Measurements from ENCODE around the gene PRKACB.

Gene PRKACB

DNA sequence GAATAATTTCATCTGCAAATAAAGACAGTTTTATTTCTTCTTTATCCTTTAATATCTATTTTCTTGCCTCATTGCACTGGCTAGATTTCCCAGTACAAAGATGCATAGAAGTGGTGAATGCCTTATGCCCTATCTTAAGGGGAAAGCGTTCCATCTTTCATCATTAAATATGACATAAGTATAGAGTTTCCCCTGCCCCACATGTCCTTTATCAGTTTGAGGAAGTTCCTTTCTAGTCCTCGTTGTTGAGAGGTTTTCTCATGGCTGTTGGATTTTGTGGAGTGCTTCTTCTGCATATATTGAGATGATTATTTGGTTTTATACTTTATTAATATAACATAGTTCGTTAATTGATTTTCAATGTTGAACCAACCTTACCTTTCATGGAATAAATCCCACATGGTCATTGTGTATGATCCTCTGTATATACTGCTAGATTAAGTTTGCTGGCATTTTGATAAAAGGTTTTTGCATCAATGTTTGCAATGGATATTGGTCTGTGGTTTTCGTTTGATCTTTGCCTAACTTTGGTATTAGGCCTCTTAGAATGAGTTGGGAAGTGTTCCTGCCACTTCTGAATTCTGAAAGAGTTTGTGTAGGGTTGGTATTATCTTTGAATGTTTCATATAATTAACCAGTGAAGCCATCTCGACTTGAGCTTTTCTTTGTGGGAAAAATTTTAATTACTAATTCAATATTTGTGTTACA lies 15.6 kb downstream of the PRKACB start:
- DNase-seq: no peak

DNA sequence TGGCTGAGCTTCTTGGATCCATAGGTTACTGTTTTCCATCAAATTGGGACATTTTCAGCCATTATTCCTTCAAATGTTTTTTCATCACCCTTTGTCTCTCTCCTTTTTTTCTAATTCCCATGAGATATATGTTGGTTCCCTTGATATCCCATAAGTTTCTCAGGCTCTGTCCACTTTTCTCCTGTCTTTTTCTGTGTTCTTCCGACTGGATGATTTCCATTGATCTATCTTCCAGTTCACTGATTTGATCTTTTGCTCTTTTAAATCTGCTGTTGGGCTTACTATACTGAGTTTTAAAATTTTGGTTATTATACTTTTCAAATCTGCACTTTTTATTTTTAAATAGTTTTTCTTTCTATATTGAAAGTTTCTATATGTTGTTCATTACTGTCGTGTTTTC lies 18.2 kb downstream of the PRKACB start:
- no peak for DNase-seq

DNA sequence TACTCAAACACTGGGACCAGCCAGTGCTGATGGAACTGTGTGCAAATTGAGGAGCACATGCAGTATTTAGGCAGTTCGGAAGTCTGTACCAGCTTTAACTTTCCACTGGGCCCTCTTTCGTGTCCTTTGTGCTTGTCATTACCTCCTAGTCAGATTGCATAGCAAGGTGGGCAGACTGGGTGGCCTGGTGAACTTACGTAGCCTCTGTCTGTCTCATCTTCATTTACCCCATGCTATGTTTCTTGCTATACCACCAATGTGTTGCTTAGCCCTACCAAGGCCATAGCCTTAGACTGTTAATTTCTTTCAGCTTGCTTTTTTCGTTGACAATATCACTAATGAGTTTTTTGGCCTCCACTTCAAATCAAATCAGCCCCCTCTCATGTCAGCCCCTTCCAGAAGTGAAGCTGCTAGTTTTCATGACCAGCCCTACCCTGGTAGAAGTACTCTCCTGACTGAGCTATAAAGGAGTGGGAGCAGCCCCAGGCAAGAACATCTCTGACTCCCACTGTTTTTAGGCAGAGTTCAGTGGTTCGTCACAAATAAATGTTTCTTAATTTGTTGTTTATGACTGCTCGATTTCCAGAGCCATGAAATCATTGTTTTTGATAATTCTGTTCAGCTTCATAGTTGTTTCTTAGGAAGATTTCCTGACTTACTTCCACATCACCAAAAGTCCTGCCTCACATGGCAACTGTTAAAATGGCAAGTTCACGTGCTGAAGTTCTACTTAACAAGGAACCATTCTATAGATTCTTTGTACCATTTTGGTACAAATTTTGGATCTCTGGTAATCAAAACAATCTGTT lies 19.3 kb downstream of the PRKACB start:
- no peak for DNase-seq

DNA sequence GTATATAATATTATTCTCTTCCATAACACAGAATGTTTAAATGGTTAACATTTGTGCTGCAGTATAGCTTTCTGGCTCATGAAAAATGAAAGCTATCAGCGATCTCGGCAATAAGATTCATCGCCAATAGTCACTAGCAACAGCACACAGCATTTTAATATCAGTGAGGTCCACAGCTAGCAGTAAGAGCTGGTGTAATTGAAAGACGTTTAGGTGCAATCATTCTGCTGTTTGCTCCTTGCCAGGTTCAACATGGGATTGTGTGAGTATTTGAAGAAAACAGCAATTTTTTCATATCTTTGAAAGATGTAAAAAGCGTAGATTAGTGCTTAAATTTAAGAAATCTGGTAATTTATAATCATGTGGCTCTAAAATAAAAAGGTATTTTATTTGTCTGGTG lies 20.1 kb downstream of the PRKACB start:
- DNase-seq: no peak

DNA sequence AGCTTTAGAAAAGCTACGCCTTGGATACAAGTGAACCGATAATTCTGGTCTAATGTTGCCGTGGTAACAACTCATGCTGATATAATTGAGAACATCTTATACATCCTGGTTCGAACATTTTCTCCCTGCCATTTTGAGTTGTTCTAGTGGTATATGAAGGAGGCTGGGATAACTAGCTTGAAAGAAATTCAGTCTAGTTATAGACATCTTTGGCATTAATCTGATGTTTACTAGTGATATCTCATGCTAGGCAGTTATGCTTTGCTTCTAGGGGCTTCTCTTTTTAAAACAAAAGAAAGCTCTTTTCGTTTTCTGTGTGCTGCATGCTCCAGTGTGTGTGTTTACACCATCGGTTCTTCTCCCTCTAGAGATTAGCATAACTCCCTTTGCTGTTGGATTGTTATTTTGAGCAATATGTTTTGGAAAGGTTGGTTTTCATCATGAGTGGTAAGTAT lies 20.5 kb downstream of the PRKACB start:
- DNase-seq: no peak

DNA sequence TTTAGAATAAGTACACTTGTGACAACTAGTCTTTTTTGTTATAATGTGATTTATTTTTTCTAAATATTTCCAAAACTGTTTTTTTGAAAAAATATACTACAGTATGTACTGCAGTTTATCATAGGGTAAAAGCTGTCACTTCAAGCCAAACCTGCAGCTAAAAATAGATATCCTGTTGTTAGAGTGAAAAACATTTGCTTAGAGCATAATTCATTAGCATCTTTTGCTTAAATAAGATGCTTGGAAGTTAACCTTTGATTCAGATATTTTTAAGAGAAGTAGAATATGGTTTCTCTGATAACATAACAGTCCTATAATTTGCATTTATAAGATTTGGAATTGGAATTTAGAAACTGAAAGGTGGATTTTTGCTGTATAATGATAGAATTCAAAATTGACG lies 21.5 kb downstream of the PRKACB start:
- no peak for DNase-seq

DNA sequence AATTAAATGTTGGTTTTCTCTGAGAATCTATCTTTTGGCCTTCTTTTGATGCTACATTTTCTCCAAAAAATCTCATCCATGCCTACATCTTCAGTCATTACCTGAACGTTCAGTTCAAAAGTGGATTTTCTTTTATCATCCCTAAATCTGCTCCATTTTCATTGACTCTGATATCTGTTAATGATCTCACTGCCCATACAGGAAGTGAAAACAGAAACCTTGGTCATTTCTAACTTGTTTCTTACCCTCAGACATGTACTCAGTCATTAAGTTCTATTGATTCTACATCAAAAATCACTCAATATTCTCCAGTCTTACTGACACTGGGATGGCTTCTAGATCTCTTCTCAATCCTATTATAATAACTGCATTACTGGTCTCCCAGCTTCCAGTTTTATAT lies 22.7 kb downstream of the PRKACB start:
- DNase-seq: no peak

DNA sequence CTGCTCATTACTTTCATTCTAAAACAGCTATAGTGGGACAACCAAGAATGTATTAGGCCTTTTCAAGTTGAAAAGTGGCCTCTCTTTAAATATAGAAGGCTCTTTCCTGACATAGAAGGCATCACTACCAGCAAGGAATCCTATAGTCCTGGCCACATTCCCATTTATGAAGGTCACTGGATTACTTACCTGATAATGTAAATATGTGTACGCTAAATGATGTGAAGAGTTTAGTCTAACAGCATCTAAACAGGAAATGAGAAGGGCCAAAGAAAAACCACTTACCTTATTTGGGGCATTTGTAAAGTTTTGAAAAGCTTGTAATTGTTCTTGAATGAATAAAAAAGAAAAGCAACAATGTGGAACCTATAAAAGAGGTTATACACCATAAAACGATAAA lies 24.7 kb downstream of the PRKACB start:
- DNase-seq: no peak

DNA sequence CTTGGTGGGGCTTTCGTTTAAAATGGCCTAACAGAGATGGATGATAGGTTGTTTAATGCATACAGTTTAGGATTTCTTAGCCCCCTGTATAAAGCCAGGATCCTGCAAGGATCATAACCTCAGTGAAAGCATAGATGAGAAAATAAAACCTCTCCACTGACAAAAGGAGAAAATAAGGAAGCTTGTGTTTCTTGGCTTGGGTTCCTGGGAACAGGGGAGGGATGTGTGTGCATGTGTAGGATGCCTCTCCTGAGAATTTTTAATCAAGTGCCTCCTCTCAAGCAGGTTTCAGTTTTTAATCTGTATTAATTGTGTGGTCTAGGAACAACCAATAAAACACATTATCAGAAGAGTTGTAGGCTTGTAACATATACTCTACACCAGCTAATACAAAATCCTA lies 26.1 kb downstream of the PRKACB start:
- no peak for DNase-seq

DNA sequence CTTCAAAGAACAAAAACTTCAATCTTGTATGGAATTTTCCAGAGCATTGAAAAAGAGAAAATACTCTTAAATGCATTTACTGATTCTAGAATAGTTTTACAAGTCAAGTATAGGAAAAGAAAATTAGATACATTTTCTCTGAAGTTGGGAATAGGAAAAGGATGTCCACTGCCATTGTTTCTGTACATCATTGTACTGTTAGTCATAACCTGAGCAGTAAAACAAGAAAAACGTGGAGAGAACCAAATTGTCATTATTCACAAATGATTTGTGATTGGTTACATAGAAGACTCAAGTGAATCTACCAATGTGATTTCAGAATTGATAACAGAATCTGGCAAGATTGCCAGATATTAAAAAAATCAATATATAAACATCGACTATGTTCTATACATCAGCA lies 27.4 kb downstream of the PRKACB start:
- no peak for DNase-seq

DNA sequence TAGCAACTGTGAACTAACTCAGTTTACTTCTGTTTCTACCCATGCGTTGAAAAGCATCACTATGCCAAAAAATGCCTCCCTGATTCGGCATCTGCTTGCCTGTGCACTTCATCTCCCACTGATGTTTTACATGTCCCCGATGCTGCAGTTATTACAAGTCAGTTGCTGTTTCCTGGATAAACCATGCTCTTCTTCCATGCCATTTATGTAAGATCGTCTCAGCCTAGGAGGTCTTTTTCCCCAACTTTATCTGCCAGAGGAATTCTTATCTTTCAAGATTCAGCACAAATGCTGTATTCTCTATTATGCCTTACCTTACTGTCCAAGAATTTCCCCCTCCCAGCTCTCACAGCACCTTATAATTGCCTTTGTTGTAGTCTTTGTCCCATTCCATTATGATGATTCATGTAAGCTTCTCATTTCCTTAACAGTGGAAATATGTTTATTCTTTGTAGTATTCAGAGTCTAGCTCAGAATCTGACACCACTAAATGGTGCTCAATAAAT lies 30.0 kb downstream of the PRKACB start:
- no peak for DNase-seq

DNA sequence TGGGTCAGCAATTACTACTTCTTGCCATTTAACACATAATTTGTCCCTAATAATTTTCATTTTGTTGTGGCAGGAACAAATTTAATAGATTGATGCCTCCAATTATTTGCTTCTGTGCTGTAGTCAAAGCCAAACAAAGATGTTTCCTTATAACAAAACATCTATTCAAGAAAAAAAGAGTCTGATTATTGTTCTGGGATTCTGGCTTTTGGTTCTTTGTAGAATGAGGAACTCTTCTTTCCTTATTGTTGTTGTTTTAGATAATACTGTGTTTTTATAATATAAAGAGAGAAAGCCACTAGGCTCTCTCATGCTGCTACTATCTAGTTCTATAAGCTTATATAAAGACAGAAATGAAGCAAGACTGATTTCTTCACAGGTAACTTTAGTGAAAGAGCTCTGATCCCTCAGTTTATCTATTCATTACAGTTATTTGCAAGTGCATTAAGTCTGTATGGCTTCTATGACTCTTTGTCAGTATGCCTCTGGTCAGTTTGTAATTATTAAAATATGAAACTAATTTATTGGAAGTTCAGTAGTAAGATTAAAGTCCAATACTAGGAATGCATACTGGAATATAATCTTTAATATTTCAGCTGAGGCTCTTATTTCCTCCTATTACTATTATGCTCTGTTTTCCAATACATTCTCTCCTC lies 37.4 kb downstream of the PRKACB start:
- DNase-seq: no peak

DNA sequence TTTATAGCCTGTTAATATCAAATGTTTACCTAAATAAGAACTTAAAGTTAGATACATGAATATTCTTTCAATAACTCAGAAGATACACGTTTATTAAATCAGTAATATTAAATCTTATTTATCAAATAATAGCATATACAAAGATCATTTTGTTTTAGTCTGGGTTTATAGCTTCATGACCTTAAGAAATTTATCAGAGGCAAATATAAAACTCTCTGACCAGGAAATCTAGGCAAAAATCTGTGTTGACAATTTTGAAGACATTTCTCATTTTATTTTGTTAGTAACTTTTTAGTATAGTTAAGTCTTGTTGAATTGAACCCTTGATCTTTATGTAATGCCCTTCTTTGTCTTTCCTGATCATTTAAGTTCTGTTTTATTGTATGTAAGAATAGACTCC lies 46.4 kb downstream of the PRKACB start:
- no peak for DNase-seq

DNA sequence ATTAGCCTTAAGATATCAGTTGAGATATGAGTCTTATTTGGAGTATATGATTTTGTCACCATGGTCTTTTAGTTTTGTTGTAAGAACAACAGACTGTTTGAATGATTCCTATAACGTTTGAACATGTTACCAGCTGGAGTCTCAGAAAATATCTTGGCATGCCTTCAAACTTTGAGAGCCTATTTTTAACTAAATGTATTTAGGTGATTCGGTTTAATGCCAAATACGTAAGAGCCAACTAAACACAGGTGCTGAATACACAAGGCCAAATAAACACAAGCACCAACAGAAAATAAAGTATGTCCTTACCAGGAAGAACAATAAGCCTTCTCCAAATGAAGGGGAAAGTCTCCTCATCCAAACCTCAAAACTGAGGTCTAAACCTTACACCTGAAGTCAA lies 48.6 kb downstream of the PRKACB start:
- DNase-seq: no peak

DNA sequence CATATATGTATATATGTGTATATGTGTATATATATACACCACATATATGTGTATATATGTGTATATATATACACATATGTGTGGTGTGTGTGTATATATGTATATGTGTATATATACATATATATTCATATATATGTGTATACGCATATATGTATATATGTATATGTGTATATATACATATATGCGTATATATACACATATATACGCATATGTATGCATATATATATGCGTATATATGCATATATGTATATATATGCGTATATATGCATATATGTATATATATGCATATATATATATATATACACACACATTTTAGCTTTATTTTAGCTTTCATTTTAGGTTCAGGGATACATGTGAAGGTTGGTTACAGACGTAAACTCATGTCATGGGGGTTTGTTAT lies 54.8 kb downstream of the PRKACB start:
- no peak for DNase-seq

DNA sequence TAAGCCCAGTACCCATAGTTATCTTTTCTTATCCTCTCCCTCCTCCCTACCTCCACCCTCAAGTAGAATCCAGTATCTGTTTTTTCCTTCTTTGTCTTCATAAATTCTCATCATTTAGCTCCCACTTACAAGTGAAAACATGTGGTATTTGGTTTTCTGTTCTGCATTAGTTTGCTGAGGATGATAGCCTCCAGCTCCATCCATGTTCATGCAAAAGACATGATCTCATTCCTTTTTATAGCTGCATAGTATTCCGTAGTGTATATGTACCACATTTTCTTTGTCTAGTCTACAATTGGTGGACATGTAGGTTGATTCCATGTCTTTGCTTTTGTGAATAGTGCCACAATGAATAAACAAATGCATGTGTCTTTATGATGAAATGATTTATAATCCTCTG lies 55.2 kb downstream of the PRKACB start:
- DNase-seq: no peak

DNA sequence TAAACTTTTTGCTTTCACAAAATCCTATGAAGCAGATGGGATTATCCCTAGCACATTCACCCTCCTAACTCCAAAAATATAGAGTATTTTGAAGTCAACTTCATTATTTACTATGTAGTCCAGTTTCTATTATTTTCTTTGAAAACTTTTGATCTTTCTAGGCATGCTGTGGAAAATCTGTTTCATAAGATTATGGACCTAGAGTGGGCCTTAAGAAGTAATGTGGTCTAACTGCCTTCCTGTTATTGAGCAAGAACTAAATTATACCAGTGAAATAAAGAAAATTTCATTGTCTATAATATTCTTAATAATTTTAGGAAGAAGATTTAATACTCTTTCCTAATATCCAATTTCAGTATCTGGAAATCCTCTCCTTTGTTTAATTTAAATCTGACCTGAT lies 58.1 kb downstream of the PRKACB start:
- no peak for DNase-seq

DNA sequence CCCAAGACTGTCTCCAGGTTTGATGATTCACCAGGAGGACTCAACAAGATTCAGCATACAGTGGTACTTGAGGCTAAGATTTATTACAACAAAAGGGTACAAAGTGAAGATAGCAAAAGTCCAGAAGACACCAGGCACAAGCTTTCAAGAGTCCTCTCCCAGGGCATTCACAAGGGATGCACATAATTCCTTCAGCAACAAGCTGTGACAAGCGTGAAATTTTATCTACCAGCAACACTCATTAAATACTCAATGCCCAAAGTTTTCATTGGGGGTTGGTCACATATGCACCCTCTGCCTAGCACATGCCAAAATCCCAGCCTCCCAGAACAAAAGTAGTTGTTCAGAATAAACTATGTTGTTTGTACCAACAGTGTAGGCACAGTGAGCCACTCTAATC lies 62.3 kb downstream of the PRKACB start:
- no peak for DNase-seq

DNA sequence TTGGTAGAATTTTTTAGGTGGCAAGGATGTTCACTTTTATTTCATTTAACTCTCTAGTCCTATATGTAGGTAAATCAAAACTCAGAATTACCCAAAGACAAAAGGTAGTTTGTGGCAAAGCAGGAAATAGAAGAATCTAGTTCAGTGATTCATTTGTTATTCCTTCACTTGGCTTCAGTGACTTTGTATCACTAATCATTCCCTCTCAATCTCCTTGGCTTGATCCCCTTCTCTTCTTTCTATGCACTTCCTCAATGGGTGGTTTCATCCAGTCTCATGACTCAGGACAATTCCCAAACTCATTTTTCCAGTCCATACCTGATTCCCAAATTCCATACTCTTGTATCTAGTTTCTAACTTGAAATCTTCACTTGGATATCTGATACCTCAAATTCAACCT lies 64.9 kb downstream of the PRKACB start:
- no peak for DNase-seq

DNA sequence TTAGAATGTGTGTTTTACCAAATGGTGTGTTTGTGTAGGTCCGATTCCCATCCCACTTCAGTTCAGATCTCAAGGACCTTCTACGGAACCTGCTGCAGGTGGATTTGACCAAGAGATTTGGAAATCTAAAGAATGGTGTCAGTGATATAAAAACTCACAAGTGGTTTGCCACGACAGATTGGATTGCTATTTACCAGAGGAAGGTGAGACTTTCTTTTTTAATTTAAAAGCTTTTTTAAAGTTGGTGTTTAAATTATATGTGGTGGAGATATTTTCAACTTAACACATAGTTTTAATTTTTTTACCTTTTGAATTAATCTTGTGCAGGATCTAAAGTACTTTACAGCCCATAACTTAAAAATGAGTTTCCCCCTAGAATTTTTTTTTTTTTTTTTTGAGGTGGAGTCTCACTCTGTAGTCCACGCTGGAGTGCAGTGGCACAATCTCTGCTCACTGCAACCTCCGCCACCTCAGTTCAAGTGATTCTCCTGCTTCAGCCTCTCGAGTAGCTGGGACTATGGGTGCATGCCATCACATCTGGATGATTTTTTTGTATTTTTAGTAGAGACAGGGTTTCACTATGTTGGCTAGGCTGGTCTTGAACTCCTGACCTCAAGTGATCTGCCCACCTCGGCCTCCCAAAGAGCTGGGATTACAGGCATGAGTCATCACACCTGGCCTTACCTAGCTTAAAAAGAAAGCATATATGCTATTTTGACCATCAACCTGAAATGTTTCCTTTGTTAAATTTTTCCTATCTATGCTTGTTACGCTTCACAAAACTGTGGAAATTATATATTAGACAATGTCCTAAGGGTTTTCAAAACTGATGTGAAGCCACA lies 70.3 kb downstream of the PRKACB start:
- no peak for DNase-seq

DNA sequence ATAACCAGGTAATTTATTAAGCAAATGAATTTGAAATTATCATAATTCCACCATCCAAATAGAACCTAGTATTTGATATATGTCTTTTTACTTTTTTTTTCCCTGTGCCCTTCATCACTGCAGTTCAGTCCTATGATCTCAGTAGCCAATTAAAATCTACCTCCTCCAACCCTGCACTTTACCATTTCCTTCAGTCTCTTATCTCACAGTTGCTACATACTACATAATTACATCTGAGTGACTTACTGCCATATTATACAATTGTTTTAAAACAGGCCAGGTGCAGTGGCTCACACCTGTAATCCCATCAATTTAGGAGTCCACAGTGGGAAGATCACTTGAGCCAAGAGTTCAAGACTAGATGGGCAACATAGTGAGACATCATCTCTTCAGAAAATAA lies 73.2 kb downstream of the PRKACB start:
- DNase-seq: no peak

DNA sequence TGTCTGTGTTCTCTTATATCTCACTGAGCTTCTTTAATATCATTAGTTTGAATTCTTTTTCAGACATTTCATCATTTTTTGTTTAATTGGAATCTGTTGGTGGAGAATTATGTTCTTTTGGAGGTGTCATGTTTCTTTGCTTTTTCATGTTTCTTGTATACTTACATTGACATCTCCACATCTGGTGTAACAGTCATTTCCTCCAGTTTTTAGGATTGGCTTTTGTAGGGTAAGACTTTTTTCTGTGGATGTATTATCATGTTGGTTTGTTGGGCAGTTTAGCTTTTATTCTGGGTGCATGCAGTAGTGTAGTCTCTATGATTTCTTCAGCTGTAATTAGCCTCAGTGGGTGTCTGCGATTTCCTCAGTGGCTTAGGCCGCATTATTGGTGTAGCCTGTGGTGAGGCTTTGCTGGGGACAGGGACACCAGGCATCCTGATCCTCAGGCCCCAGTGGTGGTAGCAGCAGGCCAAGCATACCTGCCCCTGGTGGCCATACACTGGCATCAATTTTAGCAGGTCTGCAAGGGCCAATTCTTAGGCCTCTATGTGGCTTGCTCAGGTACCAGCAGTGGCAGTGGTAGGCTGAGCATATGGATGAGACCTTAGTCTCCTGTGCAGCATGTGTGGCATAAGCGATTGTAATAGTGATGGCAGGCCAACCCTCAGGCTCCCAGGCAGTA lies 79.8 kb downstream of the PRKACB start:
- no peak for DNase-seq

All from KG1 (cell line).